OCI-LY3 (cell line): ENCODE data around the gene CACNA1G.

Experiments used
- CTCF ChIP-seq: fragments of 200-600, 300-600 bp; sonication (generic); IDR thresholded peaks from 2 replicates; pipeline ENCODE4 v1.5.1; 2014; ENCODE audit warnings: antibody characterized with exemption, low read length, low read depth
- EZH2phosphoT487 ChIP-seq: fragments of 200-600 bp; shearing (Covaris generic); IDR thresholded peaks from 2 replicates; pipeline ENCODE4 v1.6.1; 2018; ENCODE audit warnings: antibody characterized with exemption, mixed run types, low read depth

DNA sequence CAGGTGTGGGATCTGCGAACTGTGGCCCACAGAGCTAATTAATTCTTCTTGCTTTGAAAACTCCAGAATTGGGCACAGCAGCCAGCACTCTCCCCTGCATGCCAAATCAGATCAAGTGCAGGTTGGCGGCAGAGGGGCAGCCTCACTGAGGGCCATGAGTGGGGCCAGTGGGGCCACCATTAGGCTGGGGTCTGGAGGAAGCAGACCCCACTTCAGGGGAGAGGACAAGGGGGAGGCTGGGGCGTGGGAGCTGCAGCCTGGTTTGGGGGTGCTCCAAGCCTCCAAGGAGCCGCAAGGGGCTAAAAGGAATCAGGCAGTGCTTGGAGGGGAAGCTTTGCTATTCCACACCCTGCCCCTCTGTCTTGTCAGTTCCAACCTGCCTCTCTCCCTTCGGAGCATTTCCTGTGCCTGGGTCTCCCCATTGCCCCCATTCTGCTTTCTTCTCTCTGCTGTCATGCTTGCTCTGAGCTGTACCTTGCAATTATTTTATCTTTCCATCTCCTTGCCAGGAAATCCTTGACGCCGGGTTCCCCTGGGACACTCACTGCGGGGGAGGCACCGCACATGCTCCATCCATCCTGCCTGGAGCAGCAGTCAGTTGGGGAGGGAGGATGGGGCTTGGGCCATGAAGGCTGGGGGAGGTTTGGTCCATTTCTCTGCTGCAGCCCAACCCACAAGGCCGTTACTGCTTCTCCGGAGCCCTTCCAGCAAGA is 70.8 kb downstream of the CACNA1G start:
- TF ChIP-seq CTCF (no peak), EZH2phosphoT487 (no peak)
